NT2/D1 (cell line): Measurements from ENCODE around the gene AMN.

Experiments
- DNase-seq: peaks from one replicate; pipeline ENCODE4 v3.0.0-alpha.2; 2011; ENCODE audit warnings: low read depth, low spot score
- H3K27me3 ChIP-seq: 2 replicates; pipeline ENCODE4 v1.6.0; 2011; ENCODE audit warnings: mild to moderate bottlenecking; ENCODE audit not compliant: insufficient read length, insufficient read depth
- H3K36me3 ChIP-seq: 2 replicates; pipeline ENCODE4 v1.6.1; 2011; ENCODE audit warnings: mild to moderate bottlenecking, low read length, mixed read lengths; ENCODE audit not compliant: insufficient read depth, insufficient read length
- H3K4me1 ChIP-seq: 2 replicates; pipeline ENCODE4 v1.5.1; 2011; ENCODE audit not compliant: insufficient read depth, insufficient read length
- H3K4me3 ChIP-seq: 2 replicates; pipeline ENCODE4 v1.5.1; 2011; ENCODE audit warnings: low read depth; ENCODE audit not compliant: insufficient read length
- H3K9ac ChIP-seq: 2 replicates; pipeline ENCODE4 v1.6.0; 2011; ENCODE audit warnings: low read depth; ENCODE audit not compliant: insufficient read length
- H3K9me3 ChIP-seq: 2 replicates; pipeline ENCODE4 v1.5.1; 2011; ENCODE audit warnings: mild to moderate bottlenecking, low read length; ENCODE audit not compliant: insufficient read depth
- SUZ12 ChIP-seq: IDR thresholded peaks from 2 replicates; pipeline ENCODE4 v1.6.1; 2011; ENCODE audit not compliant: insufficient read length, insufficient read depth; ENCODE audit errors: extremely low read depth
- YY1 ChIP-seq: IDR thresholded peaks from 2 replicates; pipeline ENCODE4 v1.6.1; 2011; ENCODE audit not compliant: insufficient read length, insufficient read depth
- ZNF274 ChIP-seq: IDR thresholded peaks from 2 replicates; pipeline ENCODE4 v1.6.1; 2011; ENCODE audit warnings: mild to moderate bottlenecking, low read depth, low read length

The AMN gene

DNA sequence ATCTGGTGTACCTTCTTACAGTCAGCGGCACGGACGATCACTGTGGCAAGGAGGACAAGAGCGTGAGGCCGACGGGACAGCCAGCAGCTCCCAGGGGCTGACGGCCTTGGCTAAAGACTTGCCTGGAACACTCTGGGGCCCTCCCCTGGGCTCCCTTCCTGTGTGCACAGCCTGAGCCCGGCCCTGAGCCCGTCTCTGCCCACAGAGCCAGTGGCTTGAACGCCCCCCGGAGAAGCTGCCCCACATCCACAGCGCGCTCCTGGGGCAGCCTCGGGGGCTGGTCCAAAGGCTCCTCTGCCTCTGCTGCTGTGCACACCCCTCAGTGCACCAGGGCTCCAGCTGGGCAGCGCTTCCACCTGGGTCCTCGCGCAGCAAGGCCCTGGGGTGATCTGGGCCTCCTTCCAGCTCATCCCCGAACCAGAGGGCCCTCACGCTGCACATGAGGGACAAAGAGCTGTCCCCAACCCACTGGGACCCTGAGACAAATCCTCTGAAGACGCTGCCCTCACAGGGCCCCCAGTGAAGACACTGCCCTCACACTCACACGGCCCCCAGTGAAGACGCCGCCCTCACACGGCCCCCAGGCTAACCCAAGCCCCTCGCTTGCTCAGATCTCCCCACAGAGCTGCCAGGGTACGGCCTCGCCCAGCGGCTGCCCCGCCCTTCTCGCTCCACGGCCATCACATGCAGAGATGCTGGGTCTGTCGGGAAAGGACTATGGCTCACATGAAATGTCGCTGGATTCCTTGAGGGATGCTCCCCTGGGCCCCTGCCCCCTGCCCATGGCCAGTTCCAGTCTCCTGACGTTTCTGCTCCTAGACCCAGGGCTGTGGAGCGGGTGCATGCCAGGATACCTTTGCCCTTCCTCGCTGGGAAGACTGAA lies 22.2 kb downstream of the AMN start:
- TF ChIP-seq YY1 (no peak), ZNF274 (no peak), SUZ12 (no peak)
- Histone ChIP-seq H3K9ac (no peak overlapping the region), H3K4me3 (no peak overlapping the region), H3K27me3 (no peaks in the 10 kb centered on the region), H3K4me1 (no peaks in the 10 kb centered on the region), H3K36me3 (peaks cover 82% of the 10 kb centered on the region), H3K9me3 (no peaks in the 10 kb centered on the region)
- no peak for DNase-seq

DNA sequence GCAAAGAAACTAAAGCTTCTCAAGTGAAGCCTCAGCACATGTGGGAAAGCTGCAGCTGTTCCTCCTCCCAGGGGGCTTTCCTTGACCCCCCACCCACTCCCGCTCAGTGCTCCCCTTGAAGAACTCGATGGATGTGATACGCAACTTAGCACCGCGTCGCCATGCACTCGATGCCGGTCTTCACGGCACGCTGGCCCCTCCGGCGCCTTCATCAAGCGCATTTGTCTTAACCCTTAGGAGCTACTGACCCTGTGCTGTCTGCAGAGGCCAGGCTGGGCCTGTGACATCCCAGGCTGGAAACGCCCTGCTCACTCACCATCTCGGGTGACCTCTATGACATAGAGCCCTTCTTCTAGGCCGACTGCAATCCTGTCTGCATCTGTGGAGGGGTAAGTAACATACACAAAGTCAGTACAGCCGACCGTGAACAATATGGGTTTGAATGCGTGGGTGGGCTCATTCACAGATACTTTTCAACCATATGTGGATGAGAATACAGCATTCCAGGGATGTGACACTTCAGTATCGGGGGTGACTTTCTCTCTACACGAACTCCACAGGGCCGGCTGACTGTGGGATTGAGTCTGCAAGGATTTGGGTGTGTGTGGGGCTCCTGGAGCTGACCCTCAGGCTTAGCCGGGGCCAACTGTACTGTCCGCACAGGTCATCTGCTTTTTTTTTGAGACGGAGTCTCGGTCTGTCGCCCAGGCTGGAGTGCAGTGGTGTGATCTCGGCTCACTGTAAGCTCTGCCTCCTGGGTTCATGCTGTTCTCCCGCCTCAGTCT lies 23.1 kb downstream of the AMN start:
- H3K9me3 ChIP-seq = no peaks in the 10 kb centered on the region
- H3K36me3 ChIP-seq = peaks cover 81% of the 10 kb centered on the region
- no peak overlapping the region for H3K4me3 ChIP-seq
- no peak overlapping the region for H3K9ac ChIP-seq
- H3K4me1 ChIP-seq = no peaks in the 10 kb centered on the region
- DNase-seq = no peak
- no peaks in the 10 kb centered on the region for H3K27me3 ChIP-seq
- no peak for TF ChIP-seq ZNF274

DNA sequence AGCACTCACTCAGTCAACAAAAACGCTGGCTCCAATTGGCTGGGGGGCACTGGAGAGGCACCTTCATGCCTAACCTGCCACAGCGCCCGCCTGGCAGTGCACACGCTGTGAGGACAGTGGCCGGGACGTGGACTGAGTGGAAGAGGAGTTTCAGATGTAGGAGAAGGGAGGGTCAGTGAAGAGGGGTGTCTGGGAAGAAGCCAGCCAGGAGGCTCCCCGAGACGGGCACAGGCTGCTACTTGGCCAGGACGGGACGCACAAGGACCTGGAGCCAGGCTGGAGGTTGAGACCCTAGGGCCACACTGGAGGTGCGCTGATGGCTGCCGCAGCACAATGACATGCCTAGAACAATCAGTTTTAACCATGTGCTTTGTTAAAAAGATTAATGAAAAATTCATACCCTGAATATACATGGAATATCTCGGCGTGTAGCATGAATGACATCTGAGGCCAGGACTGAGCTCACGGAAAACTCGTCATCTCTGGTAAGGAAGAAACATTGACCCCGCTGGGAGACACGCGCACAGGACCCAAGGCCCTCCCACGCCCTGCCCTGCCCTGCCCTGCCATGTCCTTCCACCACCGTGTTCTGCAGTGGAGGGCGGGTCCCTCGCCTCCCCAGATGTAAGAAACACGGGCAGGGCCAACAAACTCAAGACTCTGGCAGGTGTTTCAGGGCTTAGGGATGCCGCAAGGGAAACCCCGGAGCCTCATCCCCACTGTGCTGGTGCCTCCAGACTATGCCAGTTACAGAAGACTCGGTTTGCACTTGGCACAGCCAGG lies 25.0 kb downstream of the AMN start:
- TF ChIP-seq SUZ12 (no peak), YY1 (no peak)
- no peak for DNase-seq
- H3K4me1 ChIP-seq = no peaks in the 10 kb centered on the region
- no peak overlapping the region for H3K4me3 ChIP-seq
- no peak overlapping the region for H3K9ac ChIP-seq
- H3K27me3 ChIP-seq = no peaks in the 10 kb centered on the region
- H3K36me3 ChIP-seq = peaks cover 80% of the 10 kb centered on the region
- no peaks in the 10 kb centered on the region for H3K9me3 ChIP-seq

DNA sequence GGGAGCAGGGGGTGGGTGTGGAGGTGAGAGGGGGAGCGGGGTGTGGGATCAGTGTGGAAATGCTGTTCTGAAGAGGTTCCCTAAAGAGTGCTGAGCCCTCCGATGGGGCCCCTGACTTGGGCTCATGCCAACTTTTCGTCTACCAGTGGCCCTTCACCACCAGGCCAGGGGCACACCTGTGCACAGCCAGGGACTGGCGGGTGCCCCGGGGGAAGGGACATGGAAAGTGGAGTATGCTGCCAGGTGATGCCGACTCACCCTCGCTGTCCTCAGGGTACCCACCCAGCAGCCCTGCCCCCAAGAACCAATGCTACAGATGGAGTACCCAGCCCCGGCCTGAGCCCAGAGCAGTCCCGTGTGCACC lies 26.2 kb downstream of the AMN start:
- Histone ChIP-seq H3K36me3 (peaks cover 83% of the 10 kb centered on the region), H3K9me3 (no peaks in the 10 kb centered on the region), H3K9ac (no peak overlapping the region), H3K27me3 (no peaks in the 10 kb centered on the region), H3K4me3 (no peak overlapping the region), H3K4me1 (no peaks in the 10 kb centered on the region)
- no peak for DNase-seq
- no peak for TF ChIP-seq SUZ12
- TF ChIP-seq YY1 = no peak
- TF ChIP-seq ZNF274 = no peak

DNA sequence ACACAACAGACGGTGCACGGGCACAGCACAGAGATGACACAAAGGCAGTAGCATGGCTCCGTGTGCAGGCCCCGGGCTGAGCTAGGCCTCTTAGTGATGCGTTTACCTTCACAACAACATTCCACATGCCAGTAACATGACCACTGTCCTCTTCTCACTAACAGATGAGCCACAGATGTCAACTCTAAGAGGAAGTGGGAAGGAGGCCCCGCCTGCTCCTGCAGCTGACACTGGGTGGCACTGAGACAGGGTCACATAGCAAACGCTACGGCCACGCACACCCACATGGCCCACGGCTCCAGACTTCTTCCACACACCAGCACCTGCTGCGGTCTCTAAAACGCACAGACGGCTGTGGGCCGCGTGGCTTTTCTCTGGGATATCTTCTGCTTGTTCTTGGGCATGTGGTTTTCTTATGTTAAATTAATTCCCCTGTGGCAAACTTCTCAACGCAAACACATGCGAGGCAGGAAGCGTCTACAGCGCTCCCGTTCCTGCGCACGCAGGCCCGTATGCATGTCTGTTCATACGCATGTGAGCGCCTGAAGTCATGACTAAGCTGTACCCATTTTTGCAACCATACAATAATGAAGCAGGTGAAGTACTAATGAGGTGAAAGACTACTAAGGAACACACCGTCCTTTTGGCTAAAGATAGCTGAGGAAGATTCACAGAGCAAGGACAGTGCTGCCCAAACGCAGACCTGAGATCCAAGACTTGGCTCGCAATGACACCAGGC lies 26.8 kb downstream of the AMN start:
- Histone ChIP-seq H3K27me3 (no peaks in the 10 kb centered on the region), H3K36me3 (peaks cover 82% of the 10 kb centered on the region), H3K4me1 (no peaks in the 10 kb centered on the region), H3K4me3 (no peak overlapping the region), H3K9ac (no peak overlapping the region), H3K9me3 (no peaks in the 10 kb centered on the region)
- TF ChIP-seq SUZ12 = no peak
- no peak for TF ChIP-seq YY1
- TF ChIP-seq ZNF274 = no peak
- no peak for DNase-seq

DNA sequence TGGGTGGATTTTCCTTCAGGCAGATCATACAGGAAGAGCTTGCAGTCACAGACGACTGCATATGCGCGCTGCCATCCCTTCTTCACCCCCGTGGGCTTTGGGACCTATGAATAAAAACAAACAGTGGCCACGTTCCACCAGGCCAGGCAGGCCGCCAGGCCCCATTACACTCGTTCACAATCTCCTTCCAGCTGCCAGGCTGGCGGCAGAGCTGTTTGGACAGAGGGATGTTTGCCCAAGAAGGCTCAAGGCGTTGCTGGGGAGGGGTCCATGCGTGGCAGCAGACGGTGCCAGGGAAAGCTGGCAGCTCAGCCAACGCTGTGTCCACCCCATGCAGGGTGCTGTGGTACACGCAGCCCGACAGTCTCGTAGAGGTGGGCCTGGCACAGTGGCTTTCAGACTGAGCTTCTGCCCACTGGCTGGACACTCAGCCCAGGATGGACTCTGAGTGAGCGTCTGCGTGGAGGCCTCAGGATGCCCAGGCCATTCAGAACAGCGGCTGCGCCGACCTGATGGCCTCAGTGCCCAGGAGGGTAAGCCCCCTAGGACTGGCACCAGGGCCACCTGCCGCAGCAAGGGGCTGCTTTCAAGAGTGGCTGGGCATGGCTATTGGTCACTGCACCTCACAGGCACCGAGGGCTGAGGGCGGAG lies 27.5 kb downstream of the AMN start:
- H3K4me1 ChIP-seq = no peaks in the 10 kb centered on the region
- no peak overlapping the region for H3K9ac ChIP-seq
- no peaks in the 10 kb centered on the region for H3K9me3 ChIP-seq
- H3K4me3 ChIP-seq = no peak overlapping the region
- no peaks in the 10 kb centered on the region for H3K27me3 ChIP-seq
- no peak for TF ChIP-seq YY1
- TF ChIP-seq ZNF274 = no peak
- TF ChIP-seq SUZ12 = no peak
- no peak for DNase-seq
- peaks cover 82% of the 10 kb centered on the region for H3K36me3 ChIP-seq
